Measurements from ENCODE around the gene PIGW.

The PIGW gene

DNA sequence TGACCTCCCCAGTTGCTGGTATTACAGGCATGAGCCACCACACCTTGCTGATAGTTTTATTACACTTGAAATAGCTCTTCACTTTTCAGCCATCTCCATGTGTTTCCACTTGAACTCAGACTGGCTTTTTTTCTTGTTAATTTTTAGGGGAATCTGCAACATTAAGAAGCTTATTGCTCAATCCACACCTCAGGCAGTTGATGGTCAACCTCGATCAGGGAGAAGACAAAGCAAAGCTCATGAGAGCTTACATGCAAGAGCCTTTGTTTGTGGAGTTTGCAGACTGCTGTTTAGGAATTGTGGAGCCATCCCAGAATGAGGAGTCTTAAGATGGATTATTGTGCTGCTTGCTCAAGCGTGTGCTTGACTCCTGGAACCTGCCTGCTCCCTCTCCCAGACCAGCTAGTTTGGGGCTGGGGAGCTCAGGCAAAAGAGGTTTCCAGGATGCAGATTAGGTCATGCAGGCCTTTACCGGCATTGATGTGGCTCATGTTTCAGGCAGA, 39.7 kb upstream of the PIGW start:
- no peak for DNase-seq (ENCODE audit: extremely low read depth, low read depth)
- TF ChIP-seq, protein P1, sequence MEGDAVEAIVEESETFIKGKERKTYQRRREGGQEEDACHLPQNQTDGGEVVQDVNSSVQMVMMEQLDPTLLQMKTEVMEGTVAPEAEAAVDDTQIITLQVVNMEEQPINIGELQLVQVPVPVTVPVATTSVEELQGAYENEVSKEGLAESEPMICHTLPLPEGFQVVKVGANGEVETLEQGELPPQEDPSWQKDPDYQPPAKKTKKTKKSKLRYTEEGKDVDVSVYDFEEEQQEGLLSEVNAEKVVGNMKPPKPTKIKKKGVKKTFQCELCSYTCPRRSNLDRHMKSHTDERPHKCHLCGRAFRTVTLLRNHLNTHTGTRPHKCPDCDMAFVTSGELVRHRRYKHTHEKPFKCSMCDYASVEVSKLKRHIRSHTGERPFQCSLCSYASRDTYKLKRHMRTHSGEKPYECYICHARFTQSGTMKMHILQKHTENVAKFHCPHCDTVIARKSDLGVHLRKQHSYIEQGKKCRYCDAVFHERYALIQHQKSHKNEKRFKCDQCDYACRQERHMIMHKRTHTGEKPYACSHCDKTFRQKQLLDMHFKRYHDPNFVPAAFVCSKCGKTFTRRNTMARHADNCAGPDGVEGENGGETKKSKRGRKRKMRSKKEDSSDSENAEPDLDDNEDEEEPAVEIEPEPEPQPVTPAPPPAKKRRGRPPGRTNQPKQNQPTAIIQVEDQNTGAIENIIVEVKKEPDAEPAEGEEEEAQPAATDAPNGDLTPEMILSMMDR (IDR thresholded peaks at IDR 0.05; ENCODE audit: low read depth, low read length, missing control alignments), result no peak

DNA sequence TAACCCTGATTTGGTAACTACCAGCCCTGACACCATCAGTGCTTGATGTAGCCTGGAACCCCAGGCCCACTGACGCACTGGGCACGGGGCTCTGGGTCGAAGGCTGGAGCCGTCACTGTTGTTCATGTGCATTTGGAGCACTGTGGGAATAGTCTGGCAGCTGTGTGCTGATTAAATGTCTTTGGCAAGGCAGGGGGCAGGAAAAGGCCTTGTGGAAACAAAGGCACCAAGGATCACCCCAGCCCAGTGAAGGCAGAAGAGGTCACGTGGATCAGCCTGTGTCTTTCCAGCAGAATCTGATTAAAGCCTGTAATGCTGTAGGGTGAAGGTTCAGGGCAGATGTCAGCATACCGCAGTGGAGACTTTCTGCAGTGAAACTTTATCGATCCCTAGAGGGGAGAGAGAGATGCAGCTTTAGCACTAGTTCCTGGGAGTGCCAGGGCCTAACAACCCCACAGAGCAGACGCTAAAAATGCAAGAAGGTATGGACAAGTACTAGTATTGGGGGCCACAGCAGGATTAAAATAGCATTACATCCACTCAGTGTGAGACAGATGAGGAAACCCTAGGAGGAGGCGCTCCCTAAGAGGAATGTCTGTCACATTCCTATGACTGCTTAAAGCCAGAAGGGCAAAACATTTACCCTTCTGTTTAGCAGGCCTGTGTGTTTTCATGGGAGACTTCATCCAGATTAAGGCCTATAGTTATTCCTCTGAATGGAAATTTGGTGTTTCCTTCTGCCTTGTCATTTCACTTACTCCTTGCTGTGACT, 38.6 kb upstream of the PIGW start:
- no peak for DNase-seq (ENCODE audit: extremely low read depth, low read depth)

More for the DNA sequence above, 39.7 kb upstream of the PIGW start:
- H3K4me3 ChIP-seq (replicated peaks; ENCODE audit: low read depth, low read length), result no peak overlapping the region

DNA sequence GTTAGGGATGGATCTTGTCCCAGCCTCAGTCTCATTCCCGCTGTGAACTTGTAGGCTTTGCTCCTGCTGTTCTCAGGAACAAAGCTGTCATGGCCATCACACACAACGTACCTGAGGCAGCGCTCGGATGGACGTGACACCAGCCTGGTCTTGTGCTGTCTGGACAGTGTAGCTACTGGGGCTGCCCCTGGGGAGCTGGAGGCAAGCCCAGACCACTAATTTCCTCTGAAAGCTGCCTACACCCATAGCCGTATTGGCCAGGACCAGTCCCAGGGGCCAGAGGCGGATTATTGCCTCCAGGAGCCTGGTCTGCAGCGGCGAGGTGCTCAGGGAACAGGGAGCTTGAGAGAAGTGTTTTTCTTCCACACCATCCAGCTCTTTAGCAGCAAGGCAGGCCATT, 36.6 kb upstream of the PIGW start:
- DNase-seq (ENCODE audit: extremely low read depth, low read depth), result no peak
- TF ChIP-seq, protein P1 (IDR thresholded peaks at IDR 0.05; ENCODE audit: low read depth, low read length, missing control alignments), result no peak
- H3K4me3 ChIP-seq (replicated peaks; ENCODE audit: low read depth, low read length), result no peak overlapping the region

More for the DNA sequence above, 38.6 kb upstream of the PIGW start:
- TF ChIP-seq, protein P1 (IDR thresholded peaks at IDR 0.05; ENCODE audit: low read depth, low read length, missing control alignments), result no peak
- no peak overlapping the region for H3K4me3 ChIP-seq (replicated peaks; ENCODE audit: low read depth, low read length)

DNA sequence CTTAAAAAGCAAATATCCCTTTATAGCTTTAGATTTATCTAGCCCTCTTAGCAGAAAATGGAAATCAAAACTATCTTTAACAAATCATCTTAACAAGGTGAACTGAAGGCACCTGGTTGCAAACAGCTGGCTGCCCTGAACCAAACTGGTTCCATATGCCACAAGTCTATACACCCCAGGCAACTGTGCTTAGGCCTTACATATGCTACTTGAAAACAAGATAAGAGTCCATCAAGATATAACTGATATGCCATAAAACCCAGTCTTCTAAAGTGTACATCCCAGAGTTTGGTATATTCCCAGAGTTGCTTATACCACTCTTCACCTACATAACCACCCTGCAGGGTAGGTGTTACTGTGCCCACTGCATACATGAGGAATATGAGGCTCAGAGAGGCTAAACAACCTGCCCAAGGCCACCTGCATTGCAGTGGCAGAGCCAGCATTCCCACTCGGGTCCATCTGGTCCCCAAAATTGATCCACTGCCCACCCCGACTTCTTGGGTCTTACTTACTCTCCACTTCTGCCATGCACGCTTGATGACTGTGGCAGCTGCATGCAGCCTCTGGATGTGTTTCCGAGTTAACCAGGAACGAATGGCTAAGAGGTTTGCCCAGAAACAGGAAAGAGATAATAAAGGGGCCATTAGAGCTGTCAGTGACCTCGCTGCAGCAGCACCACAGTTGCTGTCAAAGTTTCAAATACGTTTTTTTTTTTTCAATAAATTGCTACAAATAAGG, 36.1 kb upstream of the PIGW start:
- no peak overlapping the region for H3K4me3 ChIP-seq (replicated peaks; ENCODE audit: low read depth, low read length)
- TF ChIP-seq, protein P1 (IDR thresholded peaks at IDR 0.05; ENCODE audit: low read depth, low read length, missing control alignments), result no peak
- DNase-seq (ENCODE audit: extremely low read depth, low read depth), result no peak

DNA sequence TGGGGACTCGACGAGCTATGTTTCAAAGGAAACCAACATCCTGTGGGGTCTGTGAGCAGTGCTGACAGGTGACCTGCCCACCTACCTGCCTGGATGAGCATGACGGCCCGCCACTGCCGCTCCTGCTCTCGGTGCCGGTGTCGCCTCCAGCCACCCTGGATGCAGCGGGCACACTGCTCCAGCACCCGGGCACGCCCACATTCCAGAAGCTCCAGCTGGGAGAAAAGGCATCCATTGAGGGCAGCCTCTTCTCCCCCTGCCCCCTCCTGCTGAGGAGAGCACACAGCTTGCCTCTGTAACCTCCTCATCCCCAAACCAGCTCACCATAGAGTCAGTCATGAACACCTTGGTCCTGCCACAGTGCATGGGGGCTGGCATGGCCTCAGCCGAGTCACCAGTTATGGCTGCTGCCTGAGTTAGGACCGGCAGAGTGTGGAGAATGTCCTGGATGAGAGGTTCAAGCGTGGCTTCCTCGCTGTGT, 34.0 kb upstream of the PIGW start:
- TF ChIP-seq, protein P1 (IDR thresholded peaks at IDR 0.05; ENCODE audit: low read depth, low read length, missing control alignments), result no peak
- H3K4me3 ChIP-seq (replicated peaks; ENCODE audit: low read depth, low read length), result no peak overlapping the region
- no peak for DNase-seq (ENCODE audit: extremely low read depth, low read depth)

DNA sequence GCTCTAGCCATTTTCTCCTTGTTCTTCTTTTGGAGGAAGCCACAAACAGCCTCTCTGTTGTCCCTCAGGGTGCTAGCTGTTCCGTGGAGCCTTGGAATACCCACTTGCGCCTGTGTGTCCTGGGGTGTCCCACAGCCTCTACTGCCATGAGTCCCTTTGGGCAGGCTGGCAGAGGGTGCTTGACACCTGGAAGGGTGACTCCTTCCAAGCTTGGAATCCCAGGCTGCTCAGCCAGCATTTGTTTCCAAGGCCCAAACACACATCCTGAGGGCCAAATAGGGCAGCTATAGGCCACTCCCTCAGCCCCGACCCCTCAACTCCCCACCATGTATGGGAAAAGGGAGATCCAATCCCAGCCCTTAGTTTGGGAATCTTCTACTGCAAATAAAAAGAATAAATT, 33.4 kb upstream of the PIGW start:
- no peak overlapping the region for H3K4me3 ChIP-seq (replicated peaks; ENCODE audit: low read depth, low read length)
- no peak for DNase-seq (ENCODE audit: extremely low read depth, low read depth)
- TF ChIP-seq, protein P1 (IDR thresholded peaks at IDR 0.05; ENCODE audit: low read depth, low read length, missing control alignments), result no peak

Data from HFF-Myc (cell line).